Endodermal cell (in vitro differentiated cells): Measurements from ENCODE around the gene TRAPPC13. TPM values are rescaled to one million over a fixed set of nuclear protein-coding genes. Genes with fewer than 3 reads are reported as not detected.
A peak's percentile ranks its signal among the peaks of the same experiment; 100 is the strongest.
"Not testable (repeated sequence)": the region's sequence is repeated elsewhere in the genome, so short reads cannot be mapped to it uniquely, and the experiment has no call there.

ENCODE experiments used
- DNase-seq: peaks from one replicate; pipeline ENCODE4 v3.0.0-alpha.2; 2017
- H3K27ac ChIP-seq: 2 replicates; pipeline ENCODE4 v1.5.1; 2013; ENCODE audit warnings: mild to moderate bottlenecking, low read depth, low read length, moderate library complexity
- H3K27me3 ChIP-seq: 2 replicates; pipeline ENCODE4 v1.6.1; 2013; ENCODE audit warnings: mild to moderate bottlenecking, low read length, moderate library complexity; ENCODE audit not compliant: insufficient read depth, control insufficient read depth, poor library complexity, severe bottlenecking
- H3K36me3 ChIP-seq: 2 replicates; pipeline ENCODE4 v1.7.0; 2013; ENCODE audit warnings: mild to moderate bottlenecking, low read length, moderate library complexity; ENCODE audit not compliant: control insufficient read depth, insufficient read depth
- H3K4me1 ChIP-seq: one replicate; pipeline ENCODE4 v1.7.0; 2013; ENCODE audit warnings: low read length; ENCODE audit not compliant: control insufficient read depth, insufficient read depth
- H3K4me3 ChIP-seq: 2 replicates; pipeline ENCODE4 v1.5.1; 2013; ENCODE audit warnings: mild to moderate bottlenecking, low read length, moderate library complexity
- H3K9ac ChIP-seq: 2 replicates; pipeline ENCODE4 v1.6.1; 2013; ENCODE audit warnings: mild to moderate bottlenecking, low read length, moderate library complexity; ENCODE audit not compliant: poor library complexity, severe bottlenecking; ENCODE audit errors: extremely low read depth
- H3K9me3 ChIP-seq: 2 replicates; pipeline ENCODE4 v1.6.1; 2013; ENCODE audit warnings: mild to moderate bottlenecking, low read length, moderate library complexity; ENCODE audit not compliant: control insufficient read depth
- H3K27ac Mint-ChIP-seq: 2 replicates; pipeline ENCODE4 v1.8.0; 2020; ENCODE audit warnings: mixed read lengths
- H3K27me3 Mint-ChIP-seq: 2 replicates; pipeline ENCODE4 v1.8.0; 2021; ENCODE audit warnings: mild to moderate bottlenecking, mixed read lengths; ENCODE audit not compliant: insufficient read depth
- H3K36me3 Mint-ChIP-seq: 2 replicates; pipeline ENCODE4 v1.8.0; 2020; ENCODE audit warnings: low read depth, mixed read lengths
- H3K4me1 Mint-ChIP-seq: 2 replicates; pipeline ENCODE4 v1.8.0; 2020; ENCODE audit warnings: mixed read lengths
- H3K4me3 Mint-ChIP-seq: 2 replicates; pipeline ENCODE4 v1.8.0; 2020; ENCODE audit warnings: mild to moderate bottlenecking, moderate library complexity, mixed read lengths
- H3K9me3 Mint-ChIP-seq: 2 replicates; pipeline ENCODE4 v1.8.0; 2020; ENCODE audit warnings: mild to moderate bottlenecking, mixed read lengths
- CTCF ChIP-seq: fragments of 200-600 bp; sonication (generic); conservative IDR thresholded peaks from 2 replicates; pipeline ENCODE4 v1.5.0; 2021; ENCODE audit warnings: antibody characterized with exemption, mild to moderate bottlenecking
- WGBS, 2 experiments: methylation state at CpG; one replicate each; pipeline versions ENCODE4 v1.1.5 to v1.1.7; 2013; ENCODE audit warnings: missing lambda C conversion rate in 2 of 2, mixed read lengths in 1 of 2; ENCODE audit not compliant: insufficient coverage in 1 of 2, insufficient read length in 1 of 2; 5-methylcytosine and 5-hydroxymethylcytosine counted together
- total RNA-seq, 2 donors: library from RNA; stranded (reverse); fragmentation: NEBNext Ultra II Directional in 1 of 2; extraction: Animal tissue kit (Norgen Biotek cat#: 25700) in 1 of 2; gene quantifications; 2 replicates in 1 of 2; 3 replicates in 1 of 2; pipeline ENCODE4 v1.2.1, GENCODE V29; 2021

Gene TRAPPC13
- total RNA-seq, 2 donors from 2014 or later: 19.0 to 26.0 TPM

GRCh38 chr5:65672796-65673195 lies 48.0 kb downstream of the TRAPPC13 start:
- 86% methylated on average over 1 of the region's 1 CpG; no CpG with 5 or more reads in 1 of the 2 experiments for WGBS, 2 experiments
- H3K9me3 Mint-ChIP-seq: no peaks in the 10 kb centered on the region
- no peak for TF ChIP-seq CTCF
- no peak overlapping the region for H3K4me3 ChIP-seq
- H3K9ac ChIP-seq: no peak overlapping the region
- no peaks in the 10 kb centered on the region for H3K4me1 Mint-ChIP-seq
- no peaks in the 10 kb centered on the region for H3K27me3 Mint-ChIP-seq
- H3K4me3 Mint-ChIP-seq: no peak overlapping the region
- peaks cover 16% of the 10 kb centered on the region for H3K36me3 Mint-ChIP-seq
- H3K4me1 ChIP-seq: peaks cover 4% of the 10 kb centered on the region
- H3K27me3 ChIP-seq: no peaks in the 10 kb centered on the region
- H3K27ac ChIP-seq: no peak overlapping the region
- peak overlapping the region; percentile 58 for H3K27ac Mint-ChIP-seq
- peaks cover 35% of the 10 kb centered on the region for H3K36me3 ChIP-seq
- DNase-seq: no peak
- H3K9me3 ChIP-seq: no peaks in the 10 kb centered on the region

- H3K4me1 Mint-ChIP-seq: no peaks in the 10 kb centered on the region
- TF ChIP-seq CTCF: no peak
- H3K9me3 Mint-ChIP-seq: no peaks in the 10 kb centered on the region
- Histone ChIP-seq H3K4me3 (no peak overlapping the region), H3K27me3 (no peaks in the 10 kb centered on the region), H3K4me1 (peaks cover 4% of the 10 kb centered on the region), H3K36me3 (peaks cover 32% of the 10 kb centered on the region), H3K27ac (no peak overlapping the region), H3K9ac (no peak overlapping the region), H3K9me3 (no peaks in the 10 kb centered on the region)
- no peak for DNase-seq
- H3K4me3 Mint-ChIP-seq: no peak overlapping the region
- H3K27ac Mint-ChIP-seq: no peak overlapping the region
- no peaks in the 10 kb centered on the region for H3K27me3 Mint-ChIP-seq
- peaks cover 24% of the 10 kb centered on the region for H3K36me3 Mint-ChIP-seq
Observed at GRCh38 chr5:65674749-65675148, 49.9 kb downstream of the TRAPPC13 start.

- H3K27me3 Mint-ChIP-seq, DNase-seq, H3K27me3 ChIP-seq, H3K27ac ChIP-seq, H3K4me3 Mint-ChIP-seq, H3K9me3 ChIP-seq, H3K9ac ChIP-seq, H3K4me1 Mint-ChIP-seq, H3K27ac Mint-ChIP-seq, H3K4me1 ChIP-seq, H3K4me3 ChIP-seq, H3K9me3 Mint-ChIP-seq: not testable (repeated sequence)
- peaks cover 32% of the 10 kb centered on the region for H3K36me3 ChIP-seq
- 96 to 100% methylated on average over 2 to 3 of the region's 3 CpGs for WGBS, 2 experiments
- H3K36me3 Mint-ChIP-seq: peaks cover 30% of the 10 kb centered on the region
Observed at GRCh38 chr5:65676056-65676455, 51.2 kb downstream of the TRAPPC13 start.

- no peak overlapping the region for H3K9ac ChIP-seq
- no peak overlapping the region for H3K27ac ChIP-seq
- TF ChIP-seq CTCF: no peak
- H3K4me3 ChIP-seq: no peak overlapping the region
- H3K27me3 Mint-ChIP-seq: no peaks in the 10 kb centered on the region
- DNase-seq: no peak
- H3K9me3 ChIP-seq: no peaks in the 10 kb centered on the region
- H3K4me1 ChIP-seq: no peaks in the 10 kb centered on the region
- H3K27me3 ChIP-seq: no peaks in the 10 kb centered on the region
- 93 to 100% methylated on average over 3 of the region's 3 CpGs for WGBS, 2 experiments
- no peaks in the 10 kb centered on the region for H3K4me1 Mint-ChIP-seq
- H3K36me3 ChIP-seq: peaks cover 32% of the 10 kb centered on the region
- no peak overlapping the region for H3K4me3 Mint-ChIP-seq
- H3K27ac Mint-ChIP-seq: no peak overlapping the region
- H3K36me3 Mint-ChIP-seq: peaks cover 38% of the 10 kb centered on the region
- H3K9me3 Mint-ChIP-seq: no peaks in the 10 kb centered on the region
Observed at GRCh38 chr5:65682148-65682547, 57.3 kb downstream of the TRAPPC13 start.
